Left colon (tissue), 2 donors: ENCODE results near the gene IZUMO1. TPM values are rescaled to one million over a fixed set of nuclear protein-coding genes. Genes with fewer than 3 reads are reported as not detected.
A peak's percentile ranks its signal among the peaks of the same experiment; 100 is the strongest.
"Not testable (repeated sequence)": the region's sequence is repeated elsewhere in the genome, so short reads cannot be mapped to it uniquely, and the experiment has no call there.

Source experiments
- ATAC-seq: fragments of 200-7000 bp; cut with Tn5 transposase; one replicate; pipeline ENCODE4 v1.9.1; 2020; ENCODE audit warnings: mild to moderate bottlenecking, moderate library complexity
- DNase-seq, 2 donors: peaks; one replicate each; pipeline ENCODE4 v3.0.0-alpha.2; 2020
- intact Hi-C, 2 donors: fragments of 100-400 bp; cut with DNase I in 1 of 2; cut with micrococcal nuclease in 1 of 2; formaldehyde crosslinking; loops; one replicate each; pipeline versions ENCODE4 v1.11.2 to v1.14.0; 2022; cut with DNase I, micrococcal nuclease
- total RNA-seq, 2 donors: library from RNA; stranded (reverse); fragmentation: NEBNext Ultra II Directional; extraction: Animal tissue kit (Norgen Biotek cat#: 25700); gene quantifications; one replicate each; pipeline ENCODE4 v1.2.1, GENCODE V29; 2021
- donor health status: DM: no; HTN: no; CAD: no.
- donor health status: DM: yes; HTN: yes; CAD: no.

IZUMO1 gene
- total RNA-seq, 2 donors from 2014 or later = not detected

- ATAC-seq = no peak
- DNase-seq = peak; percentile 33 to 36
- intact Hi-C loops = no loop called here
Measured at GRCh38 chr19:48719263-48720171, 27.2 kb downstream of the IZUMO1 start, which contains the start of gene MAMSTR. Gene MAMSTR, minus strand, starts transcription at chr19:48719725. Its CDS starts 694 bp downstream, at chr19:48719031.

DNA sequence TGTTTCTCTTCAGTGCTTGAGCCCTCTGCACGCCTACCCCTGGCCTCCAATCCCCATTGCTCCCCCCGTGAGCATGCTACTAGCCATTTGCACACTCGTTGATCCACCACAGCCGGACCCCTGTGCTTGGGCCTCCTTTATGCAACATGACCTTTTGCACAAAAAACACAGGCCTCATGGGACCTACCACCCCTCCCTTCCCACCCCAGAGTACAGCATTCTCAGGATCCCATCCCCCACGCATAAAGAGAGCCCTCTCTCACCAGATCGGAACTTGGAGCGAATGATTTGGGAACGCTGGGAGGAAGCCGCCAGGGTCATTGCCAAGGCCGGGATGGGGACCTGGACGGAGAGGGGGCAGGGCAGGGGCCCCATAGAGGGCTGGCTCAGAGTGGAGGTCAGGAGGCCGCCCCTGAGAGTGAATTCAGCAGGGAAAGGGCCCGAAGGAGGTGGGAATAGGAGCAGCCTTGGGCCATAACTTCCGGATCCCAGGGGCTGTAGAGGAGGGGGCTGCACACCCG lies 27.9 kb downstream of the IZUMO1 start:
- intact Hi-C loops = no loop called here
- peak in 1 of 2 donors; percentile 28 for DNase-seq
- no peak for ATAC-seq

GRCh38 chr19:48718106-48718505 lies 28.6 kb downstream of the IZUMO1 start:
- intact Hi-C loops, DNase-seq, ATAC-seq: not testable (repeated sequence)

- DNase-seq = peak; percentile 33 to 45
Measured at GRCh38 chr19:48716562-48717291, 30.0 kb downstream of the IZUMO1 start.

GRCh38 chr19:48715681-48716171 lies 31.0 kb downstream of the IZUMO1 start:
- ATAC-seq (no peak), DNase-seq (peak; percentile 37 to 55)
- intact Hi-C loops = no loop called here

More at GRCh38 chr19:48716562-48717291, 30.0 kb downstream of the IZUMO1 start:
- ATAC-seq = no peak
- intact Hi-C loops = no loop called here

GRCh38 chr19:48714759-48715675 lies 31.7 kb downstream of the IZUMO1 start:
- DNase-seq = peak; percentile 68 to 70
- intact Hi-C loops = no loop called here
- peak; percentile 41 for ATAC-seq

- ATAC-seq = peak; percentile 84
- DNase-seq = peak; percentile 99
- intact Hi-C loops = no loop called here
Measured at GRCh38 chr19:48713864-48714755, 32.6 kb downstream of the IZUMO1 start.

- DNase-seq (no peak), ATAC-seq (no peak)
- intact Hi-C loops = no loop called here
Measured at GRCh38 chr19:48713041-48713863, 33.5 kb downstream of the IZUMO1 start.

DNA sequence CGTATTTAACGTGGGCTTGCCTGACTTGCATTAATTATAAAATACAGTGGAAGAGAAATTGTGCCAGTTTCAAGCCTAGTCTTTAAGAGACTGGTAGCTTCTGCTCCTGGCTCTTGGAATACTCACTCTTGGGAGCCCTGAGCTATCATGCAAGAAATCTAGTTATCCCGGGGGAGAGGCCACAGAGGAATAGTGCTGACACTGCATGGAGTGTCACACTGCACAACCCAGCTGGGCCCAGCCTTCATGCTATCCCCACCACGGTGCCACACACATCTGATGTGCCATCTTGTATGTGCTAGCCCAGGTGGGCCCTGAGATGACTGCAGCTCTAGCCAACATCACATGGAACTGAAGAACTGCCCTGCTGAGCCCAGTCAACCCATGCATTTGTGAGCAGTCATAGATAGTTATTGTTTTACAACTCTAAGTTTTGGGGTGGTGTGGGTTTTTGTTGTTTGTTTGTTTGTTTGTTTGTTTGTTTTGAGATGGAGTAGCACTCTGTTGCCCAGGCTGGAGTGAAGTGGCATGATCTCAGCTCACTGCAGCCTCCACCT lies 35.5 kb downstream of the IZUMO1 start:
- ATAC-seq (no peak), DNase-seq (no peak)
- intact Hi-C loops = no loop called here

- DNase-seq = no peak
- ATAC-seq = no peak
- intact Hi-C loops = no loop called here
Measured at GRCh38 chr19:48708471-48708870, 38.2 kb downstream of the IZUMO1 start.

DNA sequence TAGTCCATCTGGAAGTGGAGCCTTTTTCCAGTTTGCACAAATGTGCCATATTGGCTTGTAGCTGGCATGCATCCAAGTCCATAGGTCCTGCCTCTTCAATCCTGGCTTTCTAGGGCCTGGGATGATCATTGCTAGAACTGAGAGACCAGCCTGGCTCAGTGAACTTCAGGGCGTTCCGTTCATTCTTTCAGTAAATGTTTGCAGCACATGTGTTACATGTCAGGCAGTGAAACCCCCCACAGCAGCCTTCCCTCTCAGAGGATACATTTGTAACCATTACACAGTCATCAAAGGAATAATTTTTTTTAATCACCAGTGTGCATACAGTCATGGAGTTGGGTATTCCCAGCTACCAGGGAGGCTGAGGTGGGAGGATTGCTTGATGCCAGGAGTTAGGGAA lies 41.3 kb downstream of the IZUMO1 start:
- intact Hi-C loops = no loop called here
- ATAC-seq (peak; percentile 18), DNase-seq (no peak)

- ATAC-seq (no peak), DNase-seq (no peak)
- intact Hi-C loops = no loop called here
Measured at GRCh38 chr19:48703316-48703715, 43.4 kb downstream of the IZUMO1 start.

DNA sequence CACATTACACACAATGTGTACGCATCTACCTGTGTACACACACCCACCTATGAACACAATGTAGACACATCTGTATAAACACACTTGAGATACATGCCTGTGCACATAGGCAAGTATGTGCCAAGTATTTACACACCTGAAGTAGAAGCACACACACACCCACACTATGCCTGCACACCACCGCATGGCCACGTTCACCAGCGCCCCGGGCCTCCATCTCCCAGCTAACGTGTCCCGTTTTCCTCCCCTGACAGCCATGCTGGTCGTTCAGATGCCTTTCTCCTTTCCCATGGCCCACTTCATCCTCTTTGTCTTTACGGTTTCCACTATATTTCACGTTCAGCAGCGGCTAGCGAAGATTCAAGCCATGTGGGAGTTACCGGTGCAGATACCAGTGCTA lies 44.0 kb downstream of the IZUMO1 start:
- ATAC-seq (no peak), DNase-seq (no peak)
- intact Hi-C loops = no loop called here

GRCh38 chr19:48698046-48698445 lies 48.7 kb downstream of the IZUMO1 start:
- intact Hi-C loops = no loop called here
- ATAC-seq = peak; percentile 42
- peak; percentile 61 to 84 for DNase-seq

DNA sequence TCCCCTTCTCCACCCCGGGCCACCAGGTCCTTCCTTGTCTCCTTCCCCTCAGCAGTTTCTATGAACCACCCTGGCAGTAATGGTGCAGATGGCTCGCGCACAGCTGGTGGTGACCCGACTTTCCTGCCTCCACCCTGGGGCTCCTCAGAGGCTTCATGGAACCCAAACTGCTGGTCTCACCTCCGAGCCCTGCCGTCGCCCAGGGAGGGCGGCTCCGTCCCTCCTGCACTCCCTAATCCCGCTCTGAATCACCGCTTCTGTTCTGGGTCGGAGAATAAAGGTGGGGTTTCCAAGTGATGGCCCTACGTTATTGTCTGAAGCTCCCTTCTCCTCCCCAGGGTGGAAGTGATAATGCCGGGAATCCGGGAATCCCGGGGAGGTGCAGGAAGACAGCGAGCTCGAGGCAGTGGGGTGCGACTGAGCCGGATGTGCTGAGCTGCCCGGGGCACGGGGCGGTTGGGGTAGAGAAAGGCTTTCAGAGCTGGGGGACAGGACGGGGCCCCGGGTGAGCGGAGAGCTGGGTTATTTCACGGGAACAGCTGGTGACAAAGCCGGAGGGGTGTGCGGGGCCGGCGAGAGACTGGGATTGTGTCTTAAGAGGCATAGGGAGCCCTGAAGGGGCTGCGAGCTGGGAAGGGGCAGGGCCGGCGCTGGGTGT lies 50.2 kb downstream of the IZUMO1 start:
- intact Hi-C loops = no loop called here
- DNase-seq (peak; percentile 30 to 56), ATAC-seq (peak; percentile 49)
